Gastrocnemius medialis (tissue), 4 donors: Measurements from ENCODE around the gene RRP12.

Experiments
- CTCF ChIP-seq, 5 experiments: fragments of 450-650 bp in 3 of 5; fragments of 200-600 bp in 2 of 5; sonication (generic) in 2 of 5; IDR thresholded peaks in 4 of 5; conservative IDR thresholded peaks in 1 of 5; 1 replicate in 4 of 5; 2 replicates in 1 of 5; pipeline ENCODE4 v1.5.1; 2016 to 2019; ENCODE audit warnings: antibody characterized with exemption in 5 of 5, mild to moderate bottlenecking in 3 of 5, moderate library complexity in 3 of 5
- POLR2A ChIP-seq, 2 donors: fragments of 450-650 bp; IDR thresholded peaks; one replicate each; pipeline ENCODE4 v1.6.1; 2017; ENCODE audit warnings: antibody characterized with exemption in 2 of 2, mild to moderate bottlenecking in 2 of 2, moderate library complexity in 2 of 2

- TF ChIP-seq CTCF (IDR thresholded peaks at IDR 0.05 in 4 of 5, conservative IDR thresholded peaks at IDR 0.05 in 1 of 5) (no peak), POLR2A (IDR thresholded peaks at IDR 0.05) (no peak)
Measured at GRCh38 chr10:97408496-97408992, 7.4 kb upstream of the RRP12 start.
